Right renal cortex interstitium (tissue), 3 donors: ENCODE measurements around the gene WDR90. TPM values are rescaled to one million over a fixed set of nuclear protein-coding genes. Genes with fewer than 3 reads are reported as not detected.
A peak's percentile ranks its signal among the peaks of the same experiment; 100 is the strongest.

ENCODE experiments used
- DNase-seq, 3 donors: peaks; one replicate each; pipeline ENCODE4 v3.0.0-alpha.2; 2013; ENCODE audit warnings: low read depth in 3 of 3, low spot score in 2 of 3
- polyA plus RNA-seq, 3 donors: library from polyadenylated mRNA; unstranded; fragments of 120-200 nt; gene quantifications; one replicate each; pipeline ENCODE4 v1.2.1, GENCODE V29; 2013; ENCODE audit not compliant: insufficient read length in 3 of 3

The WDR90 gene
- polyA plus RNA-seq, 3 donors, result 22.4 to 27.5 (median 22.8) TPM

- no peak for DNase-seq
Measured at GRCh38 chr16:674214-674881, 25.2 kb downstream of the WDR90 start.

GRCh38 chr16:674968-675883 lies 26.1 kb downstream of the WDR90 start, which contains the start of gene RHBDL1:
TSS of gene RHBDL1 (plus strand) at chr16:675671. CDS start at chr16:675791, 120 bp downstream.
- no peak for DNase-seq

DNA sequence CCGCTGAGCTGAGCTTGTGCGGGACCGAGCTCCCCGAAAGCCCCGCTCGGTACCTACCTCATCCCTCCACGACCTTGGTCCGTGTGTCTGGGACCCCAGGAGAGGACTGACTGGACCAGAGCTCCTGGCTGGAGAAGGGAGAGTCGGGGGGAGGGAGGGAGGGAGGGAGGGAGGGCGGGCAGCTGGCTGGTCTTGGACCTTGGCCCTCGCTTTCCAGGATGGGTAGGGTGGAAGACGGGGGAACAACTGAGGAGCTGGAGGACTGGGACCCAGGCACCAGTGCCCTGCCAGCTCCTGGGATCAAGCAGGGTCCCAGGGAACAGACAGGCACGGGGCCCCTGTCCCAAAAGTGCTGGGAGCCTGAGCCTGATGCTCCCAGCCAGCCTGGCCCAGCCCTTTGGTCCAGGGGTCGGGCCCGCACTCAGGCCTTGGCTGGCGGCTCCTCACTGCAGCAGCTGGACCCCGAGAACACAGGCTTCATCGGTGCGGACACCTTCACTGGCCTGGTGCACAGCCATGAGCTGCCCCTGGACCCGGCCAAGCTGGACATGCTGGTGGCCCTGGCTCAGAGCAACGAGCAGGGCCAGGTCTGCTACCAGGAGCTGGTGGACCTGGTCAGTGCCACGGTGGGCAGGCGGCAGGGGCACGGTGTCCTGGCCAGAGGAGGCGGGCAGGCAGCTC lies 26.9 kb downstream of the WDR90 start:
- DNase-seq, result no peak

DNA sequence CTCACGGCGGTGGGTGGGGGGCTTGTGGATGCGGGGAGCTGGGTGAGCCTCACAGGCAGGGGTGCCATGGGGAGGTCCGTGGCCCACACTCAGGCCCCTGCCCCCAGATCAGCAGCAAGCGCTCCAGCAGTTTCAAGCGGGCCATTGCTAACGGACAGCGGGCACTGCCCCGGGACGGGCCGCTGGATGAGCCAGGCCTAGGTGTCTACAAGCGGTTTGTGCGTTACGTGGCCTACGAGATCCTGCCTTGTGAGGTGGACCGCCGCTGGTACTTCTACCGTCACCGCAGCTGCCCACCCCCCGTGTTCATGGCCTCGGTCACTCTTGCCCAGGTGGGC lies 27.4 kb downstream of the WDR90 start:
- DNase-seq, result no peak

DNA sequence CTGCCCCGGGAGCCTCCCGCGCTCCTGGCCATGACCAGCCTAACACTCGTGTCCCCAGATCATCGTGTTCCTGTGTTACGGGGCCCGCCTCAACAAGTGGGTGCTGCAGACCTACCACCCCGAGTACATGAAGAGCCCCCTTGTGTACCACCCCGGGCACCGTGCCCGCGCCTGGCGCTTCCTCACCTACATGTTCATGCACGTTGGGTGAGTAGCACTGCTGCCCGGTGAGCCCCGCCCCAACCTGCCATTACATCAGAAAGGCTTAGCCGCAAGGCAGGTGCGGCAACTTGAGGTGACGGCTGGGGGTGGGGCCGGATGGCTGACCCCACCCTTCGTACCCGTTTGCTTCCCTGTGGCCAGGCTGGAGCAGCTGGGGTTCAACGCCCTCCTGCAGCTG lies 27.7 kb downstream of the WDR90 start:
- DNase-seq, result no peak

GRCh38 chr16:677316-678190 lies 28.4 kb downstream of the WDR90 start:
- DNase-seq, result no peak

- no peak for DNase-seq
Measured at GRCh38 chr16:678209-678857, 29.2 kb downstream of the WDR90 start.

- peak in 1 of 3 donors; percentile 49 for DNase-seq
Measured at GRCh38 chr16:678858-679813, 30.0 kb downstream of the WDR90 start.

GRCh38 chr16:679814-680624 lies 30.9 kb downstream of the WDR90 start, which contains the start of gene STUB1:
TSS of gene STUB1 (plus strand) at chr16:680410. CDS start at chr16:680526, 116 bp downstream.
- peak in 1 of 3 donors; percentile 52 for DNase-seq

DNA sequence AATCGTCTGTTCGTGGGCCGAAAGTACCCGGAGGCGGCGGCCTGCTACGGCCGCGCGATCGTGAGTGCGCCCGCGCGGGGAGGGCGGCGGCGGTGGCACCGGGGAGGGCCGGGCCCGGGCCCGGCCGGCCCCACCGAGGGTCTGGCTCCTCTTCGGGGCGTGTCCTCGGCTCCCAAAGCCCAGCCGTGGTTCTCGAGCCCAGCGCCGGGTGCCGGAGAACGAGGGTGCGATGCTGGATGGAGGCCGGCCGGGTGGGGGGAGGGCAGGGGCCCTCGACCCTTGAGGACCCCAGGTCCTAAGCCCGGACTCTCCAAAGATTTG lies 31.4 kb downstream of the WDR90 start:
- DNase-seq, result no peak

GRCh38 chr16:680967-681745 lies 32.0 kb downstream of the WDR90 start:
- no peak for DNase-seq

DNA sequence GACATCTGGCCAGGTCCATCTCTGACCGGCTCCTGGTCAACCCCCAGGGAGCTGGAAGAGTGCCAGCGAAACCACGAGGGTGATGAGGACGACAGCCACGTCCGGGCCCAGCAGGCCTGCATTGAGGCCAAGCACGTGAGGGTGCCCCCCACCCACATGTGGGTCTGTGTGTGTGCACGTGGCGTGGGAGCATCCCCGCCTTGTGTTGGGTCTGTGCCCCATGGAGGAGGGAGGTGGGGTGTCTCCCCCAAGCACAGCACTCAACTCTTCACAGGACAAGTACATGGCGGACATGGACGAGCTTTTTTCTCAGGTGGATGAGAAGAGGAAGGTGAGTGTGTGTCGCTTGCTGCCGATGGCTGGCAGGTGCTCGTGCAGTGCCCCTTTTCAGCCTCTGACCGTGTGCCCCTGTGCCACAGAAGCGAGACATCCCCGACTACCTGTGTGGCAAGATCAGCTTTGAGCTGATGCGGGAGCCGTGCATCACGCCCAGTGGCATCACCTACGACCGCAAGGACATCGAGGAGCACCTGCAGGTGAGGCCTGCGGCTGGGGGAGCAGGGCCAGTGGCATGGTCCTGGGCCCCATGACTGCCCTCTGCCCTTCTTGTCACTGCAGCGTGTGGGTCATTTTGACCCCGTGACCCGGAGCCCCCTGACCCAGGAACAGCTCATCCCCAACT lies 32.7 kb downstream of the WDR90 start:
- no peak for DNase-seq

- no peak for DNase-seq
Measured at GRCh38 chr16:682493-683395, 33.6 kb downstream of the WDR90 start.

DNA sequence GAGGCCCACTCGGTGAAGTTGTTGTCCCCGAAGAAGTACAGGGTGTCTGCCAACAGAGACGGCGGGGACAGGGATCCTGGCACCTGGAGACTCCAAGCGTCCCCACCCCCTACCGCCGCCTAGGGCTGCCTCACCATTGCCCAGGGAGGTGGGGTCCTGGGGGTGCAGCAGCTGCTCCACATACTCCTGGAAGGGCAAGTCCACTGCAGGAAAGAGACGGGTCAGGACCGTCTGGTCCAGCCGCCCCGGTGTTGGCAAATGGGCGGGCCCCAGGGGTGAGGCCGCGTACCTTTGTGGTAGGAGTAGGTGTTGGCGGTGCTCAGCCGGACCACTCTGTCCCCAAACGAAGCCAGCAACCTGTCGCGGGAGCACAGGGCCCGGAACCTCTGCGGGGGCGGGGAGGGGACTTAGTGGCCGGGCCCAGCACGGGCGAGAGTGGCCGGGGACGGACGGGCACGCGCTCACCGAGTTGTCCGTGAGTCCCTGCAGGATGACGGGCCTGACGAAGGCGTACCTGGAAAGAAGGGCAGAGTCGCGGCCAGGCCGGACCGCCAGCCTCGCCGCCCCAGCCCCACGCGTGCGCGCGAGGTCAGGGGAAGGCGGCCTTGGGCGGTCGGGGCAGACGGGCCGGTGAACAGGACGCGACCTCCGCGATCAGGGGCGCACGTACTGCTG lies 34.4 kb downstream of the WDR90 start:
- no peak for DNase-seq
